Glutamatergic neuron (in vitro differentiated cells): ENCODE results near the gene MFAP3L. TPM values are rescaled to one million over a fixed set of nuclear protein-coding genes. Genes with fewer than 3 reads are reported as not detected.

Experiments
- DNase-seq: peaks from one replicate; pipeline ENCODE4 v3.0.0; 2022
- H3K27ac Mint-ChIP-seq: one replicate; pipeline ENCODE4 v1.8.0; 2020; ENCODE audit warnings: mild to moderate bottlenecking, mixed read lengths, inconsistent platforms; ENCODE audit not compliant: unreplicated experiment
- H3K27me3 Mint-ChIP-seq: one replicate; pipeline ENCODE4 v1.8.0; 2020; ENCODE audit warnings: mild to moderate bottlenecking, moderate library complexity, mixed read lengths, inconsistent platforms; ENCODE audit not compliant: unreplicated experiment
- H3K36me3 Mint-ChIP-seq: one replicate; pipeline ENCODE4 v1.8.0; 2020; ENCODE audit warnings: mild to moderate bottlenecking, mixed read lengths, inconsistent platforms; ENCODE audit not compliant: unreplicated experiment
- H3K4me1 Mint-ChIP-seq: one replicate; pipeline ENCODE4 v1.8.0; 2020; ENCODE audit warnings: mild to moderate bottlenecking, low read depth, mixed read lengths, inconsistent platforms; ENCODE audit not compliant: unreplicated experiment
- H3K4me3 Mint-ChIP-seq: one replicate; pipeline ENCODE4 v1.8.0; 2020; ENCODE audit warnings: mild to moderate bottlenecking, mixed read lengths, inconsistent platforms; ENCODE audit not compliant: unreplicated experiment
- H3K9me3 Mint-ChIP-seq: one replicate; pipeline ENCODE4 v1.8.0; 2020; ENCODE audit warnings: mild to moderate bottlenecking, moderate library complexity, mixed read lengths, inconsistent platforms; ENCODE audit not compliant: unreplicated experiment
- CTCF ChIP-seq: fragments of 200-600 bp; sonication (generic); IDR thresholded peaks from one replicate; pipeline ENCODE4 v1.5.0; 2021; ENCODE audit not compliant: partially characterized antibody, unreplicated experiment
- total RNA-seq: library from RNA; stranded (reverse); fragmentation: NEBNext Ultra II Directional; extraction: Animal tissue kit (Norgen Biotek cat#: 25700); gene quantifications from one replicate; pipeline ENCODE4 v1.2.1, GENCODE V29; 2021; ENCODE audit not compliant: unreplicated experiment

Gene MFAP3L
- total RNA-seq, 1 donor from 2014 or later, result 8.4 TPM

- no peak for TF ChIP-seq CTCF
- H3K36me3 Mint-ChIP-seq, result peaks cover 5% of the 10 kb centered on the region
- no peak overlapping the region for H3K4me3 Mint-ChIP-seq
- H3K27me3 Mint-ChIP-seq, result no peaks in the 10 kb centered on the region
- no peaks in the 10 kb centered on the region for H3K9me3 Mint-ChIP-seq
- no peaks in the 10 kb centered on the region for H3K4me1 Mint-ChIP-seq
- DNase-seq, result no peak
- H3K27ac Mint-ChIP-seq, result no peak overlapping the region
Measured at GRCh38 chr4:169988252-169988651, 37.9 kb downstream of the MFAP3L start.

- H3K27ac Mint-ChIP-seq, result no peak overlapping the region
- no peak overlapping the region for H3K4me3 Mint-ChIP-seq
- H3K36me3 Mint-ChIP-seq, result peaks cover 5% of the 10 kb centered on the region
- no peak for TF ChIP-seq CTCF
- H3K9me3 Mint-ChIP-seq, result no peaks in the 10 kb centered on the region
- H3K4me1 Mint-ChIP-seq, result no peaks in the 10 kb centered on the region
- DNase-seq, result no peak
- no peaks in the 10 kb centered on the region for H3K27me3 Mint-ChIP-seq
Measured at GRCh38 chr4:169987327-169988228, 38.6 kb downstream of the MFAP3L start.

- H3K4me1 Mint-ChIP-seq, result no peaks in the 10 kb centered on the region
Measured at GRCh38 chr4:169986369-169986768, 39.8 kb downstream of the MFAP3L start.

GRCh38 chr4:169985881-169986280 lies 40.3 kb downstream of the MFAP3L start:
- Mint-ChIP-seq H3K4me3 (no peak overlapping the region), H3K4me1 (no peaks in the 10 kb centered on the region), H3K27me3 (no peaks in the 10 kb centered on the region), H3K27ac (no peak overlapping the region), H3K9me3 (no peaks in the 10 kb centered on the region), H3K36me3 (no peaks in the 10 kb centered on the region)
- no peak for TF ChIP-seq CTCF
- no peak for DNase-seq

More at GRCh38 chr4:169986369-169986768, 39.8 kb downstream of the MFAP3L start:
- no peaks in the 10 kb centered on the region for H3K27me3 Mint-ChIP-seq
- no peak overlapping the region for H3K4me3 Mint-ChIP-seq
- no peaks in the 10 kb centered on the region for H3K36me3 Mint-ChIP-seq
- no peaks in the 10 kb centered on the region for H3K9me3 Mint-ChIP-seq
- TF ChIP-seq CTCF, result no peak
- DNase-seq, result no peak
- H3K27ac Mint-ChIP-seq, result no peak overlapping the region

- TF ChIP-seq CTCF, result no peak
- Mint-ChIP-seq H3K9me3 (no peaks in the 10 kb centered on the region), H3K27ac (no peak overlapping the region), H3K4me1 (no peaks in the 10 kb centered on the region), H3K27me3 (no peaks in the 10 kb centered on the region), H3K36me3 (no peaks in the 10 kb centered on the region), H3K4me3 (no peak overlapping the region)
- DNase-seq, result no peak
Measured at GRCh38 chr4:169984745-169985144, 41.5 kb downstream of the MFAP3L start.
